Endothelial cell of umbilical vein (primary cell): ENCODE measurements around the gene SCTR.

Experiments
- CTCF ChIP-seq, 2 donors: IDR thresholded peaks; 1 replicate in 1 of 2; 2 replicates in 1 of 2; pipeline ENCODE4 v1.5.1; 2011; ENCODE audit warnings: low read length in 2 of 2, mild to moderate bottlenecking in 2 of 2, moderate library complexity in 2 of 2, control low read depth in 1 of 2, inconsistent platforms in 1 of 2, low read depth in 1 of 2; ENCODE audit not compliant: insufficient read depth in 1 of 2; ENCODE audit errors: extremely low read depth in 1 of 2
- EZH2 ChIP-seq: IDR thresholded peaks from 2 replicates; pipeline ENCODE4 v1.6.1; 2012; ENCODE audit warnings: borderline replicate concordance, low read depth, mild to moderate bottlenecking, moderate library complexity, low read length, inconsistent platforms; ENCODE audit not compliant: severe bottlenecking
- FOS ChIP-seq: IDR thresholded peaks from 2 replicates; pipeline ENCODE4 v1.6.1; 2011; ENCODE audit warnings: mild to moderate bottlenecking, low read length, moderate library complexity, borderline replicate concordance; ENCODE audit not compliant: insufficient read depth
- GATA2 ChIP-seq: IDR thresholded peaks from 2 replicates; pipeline ENCODE4 v1.7.0; 2011; ENCODE audit warnings: low read depth, mild to moderate bottlenecking, moderate library complexity, mixed read lengths, low read length; ENCODE audit not compliant: insufficient read length, insufficient read depth
- JUN ChIP-seq: IDR thresholded peaks from 2 replicates; pipeline ENCODE4 v1.6.1; 2011; ENCODE audit warnings: borderline replicate concordance, low read depth; ENCODE audit not compliant: insufficient read length, insufficient read depth
- POLR2A ChIP-seq: IDR thresholded peaks from 2 replicates; pipeline ENCODE4 v1.6.1; 2012; ENCODE audit warnings: low read depth, mild to moderate bottlenecking, control low read depth, low read length
- POLR2AphosphoS5 ChIP-seq: IDR thresholded peaks from 2 replicates; pipeline ENCODE4 v1.6.1; 2012; ENCODE audit warnings: low read depth, mild to moderate bottlenecking, control low read depth, low read length, moderate library complexity; ENCODE audit not compliant: insufficient read depth

- TF ChIP-seq POLR2A (no peak), CTCF (IDR thresholded peaks at IDR 0.05; ENCODE audit: extremely low read depth in 1 of 2, insufficient read depth in 1 of 2, low read depth in 1 of 2, low read length in 2 of 2) (no peak), JUN (no peak), GATA2 (no peak), POLR2AphosphoS5 (no peak), EZH2 (no peak), FOS (no peak)
Measured at GRCh38 chr2:119478188-119478977, 45.9 kb downstream of the SCTR start.
